K562 treated with DMSO at 1 percent for 12 hours (cell line): Measurements from ENCODE around the gene B3GAT2. TPM values are rescaled to one million over a fixed set of nuclear protein-coding genes. Genes with fewer than 3 reads are reported as not detected.

Experiments
- total RNA-seq: library from RNA; unstranded; fragments of 300-600 nt; gene quantifications from 2 replicates; pipeline ENCODE4 v1.2.3, GENCODE V29; 2022; ENCODE audit not compliant: insufficient read depth

B3GAT2 gene
- total RNA-seq = not detected in 2 replicates

GRCh38 chr6:70956451-70957283 is at the start of gene B3GAT2:
TSS of gene B3GAT2 (minus strand) at chr6:70957060. CDS start at chr6:70956429, 631 bp downstream.

